ENCODE data around the gene SRRM5.
A peak's percentile ranks its signal among the peaks of the same experiment; 100 is the strongest.
"Not testable (repeated sequence)": the region's sequence is repeated elsewhere in the genome, so short reads cannot be mapped to it uniquely, and the experiment has no call there.

SRRM5 gene

GRCh38 chr19:43591904-43592772 lies 19.8 kb upstream of the SRRM5 start:
- no peak for DNase-seq (ENCODE audit: low read depth)

DNA sequence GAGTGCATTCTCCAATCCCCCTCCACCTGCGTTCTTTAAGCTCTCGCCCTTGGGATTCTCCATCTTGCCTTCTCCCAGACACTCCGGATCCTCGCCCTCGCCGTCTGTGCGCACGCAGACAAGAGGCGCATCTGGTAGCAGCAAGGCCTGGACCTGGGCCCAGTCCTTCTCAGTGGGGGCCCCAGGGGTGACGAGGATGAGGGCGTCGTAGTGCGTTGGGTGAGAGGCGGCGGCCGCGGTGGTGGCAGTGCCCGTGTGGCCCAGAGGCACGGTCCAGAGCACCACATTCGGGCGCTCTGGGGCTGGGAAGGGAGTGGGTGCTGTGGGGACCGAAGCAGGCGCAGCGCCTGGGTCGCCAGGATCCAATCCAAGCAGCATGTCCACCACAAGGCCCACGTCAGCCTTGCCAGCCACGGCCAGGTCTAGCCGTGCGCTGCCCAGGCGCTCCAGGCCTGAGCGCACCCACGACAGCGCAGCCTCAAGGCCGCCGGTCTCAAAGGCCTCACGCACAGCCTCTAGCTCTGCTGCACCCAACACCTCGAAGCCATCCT lies 19.0 kb upstream of the SRRM5 start:
- DNase-seq (ENCODE audit: low read depth): no peak

GRCh38 chr19:43594081-43594697 lies 17.7 kb upstream of the SRRM5 start:
- DNase-seq (ENCODE audit: low read depth): no peak

GRCh38 chr19:43594710-43595604 lies 16.9 kb upstream of the SRRM5 start:
- DNase-seq (ENCODE audit: low read depth): peak; percentile 71

DNA sequence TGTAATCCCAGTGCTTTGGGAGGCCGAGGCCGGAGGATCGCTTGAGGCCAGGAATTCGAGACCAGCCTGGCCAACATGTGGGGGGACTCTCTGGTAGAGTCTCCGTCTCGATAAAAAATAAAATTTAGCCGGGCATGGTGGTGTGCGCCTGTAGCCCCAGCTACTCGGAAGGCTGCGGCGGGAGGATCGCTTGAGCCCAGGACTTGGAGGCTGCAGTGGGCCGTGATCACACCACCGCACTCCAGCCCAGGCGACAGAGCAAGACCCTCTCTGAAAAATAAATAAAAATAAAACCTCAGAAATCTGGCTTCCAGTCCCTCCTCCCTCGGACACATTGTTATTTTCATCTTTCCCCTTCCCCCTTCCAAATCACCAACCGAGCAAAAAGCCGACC lies 16.3 kb upstream of the SRRM5 start:
- no peak for DNase-seq (ENCODE audit: low read depth)

DNA sequence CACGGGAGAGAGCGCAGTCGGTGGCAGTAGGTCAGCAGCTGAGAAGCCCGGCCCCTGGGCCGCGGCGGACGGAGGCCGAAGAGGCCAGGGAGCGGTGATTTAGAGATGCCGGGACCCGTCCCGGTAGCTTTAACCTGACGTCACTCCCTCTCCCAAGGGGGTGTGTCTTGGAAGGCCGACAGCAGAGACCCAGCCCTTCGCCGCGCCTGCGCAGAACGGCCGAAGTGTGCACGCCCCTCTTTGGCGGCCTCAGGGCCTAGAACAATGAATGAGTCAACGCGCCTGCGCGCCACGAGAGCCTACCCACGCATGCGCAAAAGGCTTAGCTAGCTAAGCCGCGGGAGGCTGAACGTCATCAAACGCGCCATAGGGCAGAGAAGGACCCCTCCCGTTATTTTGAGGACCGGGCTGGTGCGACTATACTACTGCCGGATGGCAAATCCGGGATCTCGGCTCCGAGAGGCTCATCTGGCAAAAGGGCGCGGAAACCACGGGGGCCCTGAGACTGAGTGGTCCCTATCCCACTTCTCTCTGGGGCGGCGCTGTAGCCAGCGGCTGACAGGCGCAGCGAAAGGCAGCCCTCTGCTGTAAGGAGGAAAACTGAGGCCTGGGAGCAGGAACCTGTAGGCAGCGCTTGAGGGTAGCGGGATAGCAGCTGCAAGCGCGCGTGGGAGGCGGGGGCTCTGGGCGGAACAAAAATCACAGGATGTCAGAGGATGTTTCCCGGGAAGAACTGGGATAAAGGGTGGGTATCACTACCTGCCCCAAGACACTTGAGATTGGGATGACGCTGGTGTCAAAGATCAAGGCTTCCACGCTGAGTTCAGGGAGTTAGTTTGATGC lies 15.7 kb upstream of the SRRM5 start, which contains the start of the genes IRGQ and ZNF576:
Gene IRGQ (minus strand): TSS at position 136 of the 843 bp plus-strand sequence. CDS start 796 bp downstream, outside the sequence.
Gene ZNF576 (plus strand): TSS at position 597 of the 843 bp plus-strand sequence. CDS start 514 bp downstream, outside the sequence.
- DNase-seq (ENCODE audit: low read depth): peak; percentile 99

- DNase-seq (ENCODE audit: low read depth): peak; percentile 40
Observed at GRCh38 chr19:43596842-43597461, 14.9 kb upstream of the SRRM5 start.

DNA sequence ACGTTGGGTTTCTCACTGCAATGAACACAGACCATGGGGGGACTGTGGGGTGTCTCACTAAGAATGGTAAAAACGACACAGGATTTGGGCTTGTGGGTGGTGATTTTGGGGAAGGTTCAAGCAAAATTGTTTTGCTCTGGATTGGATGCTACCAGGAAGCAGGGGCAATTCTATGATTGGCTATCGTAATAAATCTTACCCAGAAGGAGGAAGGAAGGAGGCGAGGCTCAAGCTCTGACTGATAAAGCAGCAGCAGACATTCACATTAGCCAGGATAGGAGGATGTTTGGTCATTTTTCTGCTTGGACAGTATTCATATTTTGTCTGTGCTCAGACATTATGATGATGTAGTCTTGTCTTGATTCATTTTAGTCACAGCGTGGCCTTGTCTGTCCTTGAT lies 14.0 kb upstream of the SRRM5 start:
- no peak for DNase-seq (ENCODE audit: low read depth)

DNA sequence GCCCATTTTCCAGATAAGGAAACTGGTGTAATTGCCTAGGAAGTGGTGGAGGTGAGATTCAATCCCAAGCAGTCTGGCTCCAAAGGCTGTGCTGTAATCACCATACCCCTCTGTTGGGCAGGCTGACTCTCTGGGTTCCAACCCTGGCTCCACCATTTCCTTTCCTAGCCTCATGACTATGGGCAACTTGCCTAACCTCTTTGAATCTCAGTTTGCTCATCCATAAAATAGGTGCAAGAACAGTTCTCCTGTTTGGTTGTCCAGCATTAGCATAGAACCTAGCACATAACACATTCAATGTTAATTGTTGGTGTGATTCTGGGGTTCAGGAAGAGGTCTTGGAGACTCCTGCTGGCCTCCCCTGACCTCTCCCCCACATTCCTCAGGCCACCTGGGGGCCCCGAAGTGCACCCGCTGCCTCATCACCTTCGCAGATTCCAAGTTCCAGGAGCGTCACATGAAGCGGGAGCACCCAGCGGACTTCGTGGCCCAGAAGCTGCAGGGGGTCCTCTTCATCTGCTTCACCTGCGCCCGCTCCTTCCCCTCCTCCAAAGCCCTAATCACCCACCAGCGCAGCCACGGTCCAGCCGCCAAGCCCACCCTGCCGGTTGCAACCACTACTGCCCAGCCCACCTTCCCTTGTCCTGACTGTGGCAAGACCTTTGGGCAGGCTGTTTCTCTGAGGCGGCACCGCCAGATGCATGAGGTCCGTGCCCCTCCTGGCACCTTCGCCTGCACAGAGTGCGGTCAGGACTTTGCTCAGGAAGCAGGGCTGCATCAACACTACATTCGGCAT lies 13.2 kb upstream of the SRRM5 start:
- no peak for DNase-seq (ENCODE audit: low read depth)

- no peak for DNase-seq (ENCODE audit: low read depth)
Observed at GRCh38 chr19:43599635-43600295, 12.1 kb upstream of the SRRM5 start.

- DNase-seq (ENCODE audit: low read depth): not testable (repeated sequence)
Observed at GRCh38 chr19:43600326-43600725, 11.6 kb upstream of the SRRM5 start.

- no peak for DNase-seq (ENCODE audit: low read depth)
Observed at GRCh38 chr19:43605875-43606568, 5.9 kb upstream of the SRRM5 start.

DNA sequence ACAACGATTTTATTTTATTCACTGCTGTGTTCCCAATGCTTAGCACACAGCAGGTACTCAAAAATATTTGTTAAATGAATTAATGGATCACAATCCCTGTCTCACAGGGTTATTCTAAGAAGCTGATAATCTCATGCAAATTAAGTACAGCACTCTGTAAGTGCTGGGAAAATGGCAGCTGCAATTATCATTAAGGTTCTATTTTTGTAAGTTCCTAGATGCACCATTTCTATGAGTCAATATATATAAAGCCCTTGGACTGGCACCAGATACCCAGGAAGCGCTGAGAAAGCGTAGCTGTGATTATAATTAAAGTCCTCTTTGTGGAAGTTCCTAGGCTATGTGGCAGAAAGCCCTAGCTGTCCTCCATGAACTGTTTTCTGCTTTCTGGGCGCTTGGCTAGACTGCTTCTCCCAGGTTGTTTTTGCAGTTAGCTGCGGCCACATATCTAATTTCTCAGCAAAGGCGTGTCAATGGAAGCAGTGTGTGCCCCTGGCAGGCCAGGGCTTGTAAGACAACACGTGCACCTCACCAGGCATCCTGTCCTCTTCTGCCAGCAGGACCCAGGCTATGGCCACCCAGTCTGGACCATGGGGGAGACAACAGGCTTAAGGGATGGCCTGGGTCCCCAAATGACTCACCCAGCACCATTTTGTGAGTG lies 5.2 kb upstream of the SRRM5 start:
- DNase-seq (ENCODE audit: low read depth): no peak

DNA sequence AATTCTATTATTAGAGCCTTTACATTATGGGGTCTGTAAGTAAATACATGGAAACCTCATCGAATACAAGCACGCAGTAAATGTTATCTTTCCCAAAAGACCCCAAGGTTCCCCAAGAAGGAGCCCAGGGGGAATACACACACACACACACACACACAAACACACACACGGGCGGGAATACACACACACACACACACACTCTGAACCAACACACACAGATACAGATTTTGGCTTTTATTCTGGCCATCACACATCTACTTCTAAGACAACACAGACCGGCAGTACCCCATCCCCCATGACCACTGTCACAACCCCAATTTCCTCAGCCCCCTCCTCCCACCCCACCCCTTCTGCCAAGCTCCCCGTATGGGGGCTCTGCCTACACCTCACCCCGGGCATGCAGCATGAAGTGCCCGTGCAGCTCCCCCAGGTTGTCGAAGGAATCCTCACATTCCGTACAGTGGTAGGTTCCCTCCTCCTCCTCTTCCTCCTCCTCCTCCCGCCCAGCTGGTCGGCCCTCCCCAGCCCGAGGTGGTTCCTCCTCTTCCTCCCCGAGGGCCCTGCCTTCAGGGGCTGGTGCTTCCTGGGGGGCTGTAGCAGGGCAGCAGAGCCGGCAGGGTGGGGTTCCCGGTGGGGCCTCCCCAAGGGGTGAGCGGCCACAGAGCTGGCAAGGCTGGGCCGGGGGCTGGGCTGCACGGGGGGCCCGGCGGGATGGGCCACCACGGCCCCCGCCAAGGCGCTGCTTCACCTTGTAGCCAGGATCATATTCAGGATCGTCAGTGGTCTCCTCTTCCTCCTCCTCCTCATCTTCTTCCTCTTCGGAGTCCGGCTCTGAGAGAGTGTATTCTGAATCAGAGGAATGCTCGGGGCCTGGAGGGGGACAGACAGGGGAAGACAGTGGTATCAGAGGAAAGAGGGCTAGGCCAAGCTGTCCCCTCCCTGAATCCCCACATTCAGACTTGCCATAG lies 4.4 kb upstream of the SRRM5 start:
- no peak for DNase-seq (ENCODE audit: low read depth)

- DNase-seq (ENCODE audit: low read depth): no peak
Observed at GRCh38 chr19:43609872-43610271, 2.0 kb upstream of the SRRM5 start.

- peak; percentile 21 for DNase-seq (ENCODE audit: low read depth)
Observed at GRCh38 chr19:43610493-43610892, 1.4 kb upstream of the SRRM5 start.

GRCh38 chr19:43612374-43612773 lies 486 bp downstream of the SRRM5 start:
- no peak for DNase-seq (ENCODE audit: low read depth)

Data from ELR (cell line).